ENCODE data around the gene MTMR12. TPM values are rescaled to one million over a fixed set of nuclear protein-coding genes. Genes with fewer than 3 reads are reported as not detected.
A peak's percentile ranks its signal among the peaks of the same experiment; 100 is the strongest.

Gene MTMR12
- total and polyA plus RNA-seq, 10 of the 15 experiments (the other 5 are each of a cell fraction or from before 2014, with no cell fraction given), result 5.0 to 22.9 (median 16.3) TPM

GRCh38 chr5:32263684-32264083, 49.1 kb downstream of the MTMR12 start (continued):
- TF ChIP-seq CBX3 (IDR thresholded peaks at IDR 0.05; ENCODE audit: borderline replicate concordance, low read depth) (no peak), E4F1 (IDR thresholded peaks at IDR 0.05; ENCODE audit: borderline replicate concordance, partially characterized antibody) (no peak)

- 0 out of 2 replicates have a peak overlapping the region, but pooled peaks have one; percentile 13 for H3K27ac ChIP-seq (ENCODE audit: control insufficient read depth, insufficient read depth)
- H3K79me2 ChIP-seq (ENCODE audit: control insufficient read depth, insufficient read depth, low read length), result no peaks in the 10 kb centered on the region
- H3K4me2 ChIP-seq (ENCODE audit: control insufficient read depth, insufficient read depth), result 0 out of 2 replicates have a peak overlapping the region, but pooled peaks have one; percentile 13
- POLR2A ChIA-PET, result interaction anchor here (0.5 to 1.2 kb wide), 2 partner anchors 39 to 167 kb away, joined by 3 to 4 read pairs; no protein-coding TSS in a partner anchor
- DNase-seq (ENCODE audit: low read depth, low spot score) (no peak), ATAC-seq (peak; percentile 78), FAIRE-seq (peak; percentile 68)
- RAD21 ChIA-PET (ENCODE audit: unreplicated experiment), result interaction anchor here (1.0 kb wide), 1 partner anchor 67 kb away, joined by 3 read pairs; no protein-coding TSS in a partner anchor
- H3K9me3 ChIP-seq (replicated peaks; ENCODE audit: control insufficient read depth, insufficient read depth, low read length), result no peaks in the 10 kb centered on the region
- WGBS (ENCODE audit: insufficient coverage, insufficient replicate concordance, low lambda C conversion rate, missing lambda C conversion rate), result 0% methylated on average over 2 of the region's 2 CpGs
- no peaks in the 10 kb centered on the region for H3K27me3 ChIP-seq (replicated peaks in 1 of 2; ENCODE audit: control insufficient read depth in 2 of 2, insufficient read depth in 2 of 2, low read length in 1 of 2)
- no peaks in the 10 kb centered on the region for H4K20me1 ChIP-seq (ENCODE audit: control insufficient read depth, insufficient read depth)
- intact Hi-C loops (cut with micrococcal nuclease; ENCODE audit: unreplicated experiment) (no loop called here), in situ Hi-C loops (cut with MboI) (no loop called here)
- H3K9ac ChIP-seq (ENCODE audit: control insufficient read depth, insufficient read depth, low read length), result no peak overlapping the region
- BruUV-seq (replicated peaks), result no TSS peak
- peaks cover 6% of the 10 kb centered on the region for H3K4me1 ChIP-seq (ENCODE audit: control insufficient read depth, insufficient read depth, low read length)
- H3K4me3 ChIP-seq, result no peak overlapping the region
- no peak overlapping the region; the same call in 1 of the 2 replicates for H2AFZ ChIP-seq (ENCODE audit: control insufficient read depth, low read depth, low read length)
- CTCF ChIA-PET, result interaction anchor here (2.2 kb wide), 1 partner anchor 68 kb away, joined by 11 read pairs; no protein-coding TSS in a partner anchor
- H3K36me3 ChIP-seq (ENCODE audit: control insufficient read depth in 2 of 2, insufficient read depth in 2 of 2, low read length in 1 of 2), result peaks cover 6 to 7% of the 10 kb centered on the region in 2 experiments
- TF ChIP-seq EGR1 (IDR thresholded peaks at IDR 0.05; ENCODE audit: borderline replicate concordance in 1 of 2, low read depth in 2 of 2, low read length in 2 of 2) (no peak), IKZF1 (conservative IDR thresholded peaks at IDR 0.05) (no peak), JUNB (IDR thresholded peaks at IDR 0.05) (peak; percentile 53; the same call in 1 of the 2 replicates), NR2C2 (IDR thresholded peaks at IDR 0.05; ENCODE audit: borderline replicate concordance, control insufficient read depth, insufficient read length, low read depth) (no peak), ESRRA (IDR thresholded peaks at IDR 0.05; ENCODE audit: low read length) (no peak), CREB1 (IDR thresholded peaks at IDR 0.05; ENCODE audit: low read depth) (peak; percentile 32; the same call in 1 of the 2 replicates), STAT1 (conservative IDR thresholded peaks at IDR 0.05) (no peak), ZSCAN29 (IDR thresholded peaks at IDR 0.05) (no peak), YY1 (IDR thresholded peaks at IDR 0.05; ENCODE audit: low read depth, low read length) (0 out of 2 replicates have a peak, but pooled peaks have one; percentile 19), SPI1 (IDR thresholded peaks at IDR 0.05; ENCODE audit: borderline replicate concordance, insufficient read depth, low read depth, low read length) (peak; percentile 20; the same call in 1 of the 2 replicates), ZNF24 (IDR thresholded peaks at IDR 0.05) (no peak)
- SMC1A ChIA-PET (ENCODE audit: uncharacterized antibody, unreplicated experiment), result interaction anchor here (3.1 kb wide), 1 partner anchor 68 kb away, joined by 11 read pairs; no protein-coding TSS in a partner anchor
These were observed 51.5 kb downstream of the MTMR12 start for GRCh38 chr5:32261198-32261597.
